OCI-LY7 (cell line): ENCODE data around the gene LRP3. TPM values are rescaled to one million over a fixed set of nuclear protein-coding genes. Genes with fewer than 3 reads are reported as not detected.

ENCODE experiments used
- BruUV-seq: library from RNA; stranded (reverse); fragments of 400-500 nt; replicated peaks from 2 replicates; lab custom pipeline; 2021; lab: Mats Ljungman, UMichigan
- CTCF ChIA-PET: fragments of 300-600 bp; sonication (Branson Sonifier 250); formaldehyde crosslinking; loops from one replicate; lab custom pipeline; 2022; ENCODE audit warnings: antibody characterized with exemption; ENCODE audit not compliant: unreplicated experiment; lab: Charles Lee
- POLR2A ChIA-PET: fragments of 300-600 bp; sonication (Branson Sonifier 250); formaldehyde crosslinking; loops from one replicate; lab custom pipeline; 2022; ENCODE audit warnings: antibody characterized with exemption; lab: Charles Lee
- DNase-seq: peaks from one replicate; pipeline ENCODE4 v3.0.0-alpha.2; 2015; ENCODE audit warnings: low spot score
- H2AFZ ChIP-seq: fragments of 200-600 bp; sonication (generic), shearing (Covaris generic); 2 replicates; pipeline ENCODE4 v1.6.1; 2014; ENCODE audit warnings: mild to moderate bottlenecking, antibody characterized with exemption, low read length, moderate library complexity
- H3K27ac ChIP-seq: fragments of 200-600 bp; sonication (generic); 2 replicates; pipeline ENCODE4 v1.5.1; 2014; ENCODE audit warnings: mixed run types, low read depth, mild to moderate bottlenecking, moderate library complexity, low read length, inconsistent platforms; ENCODE audit not compliant: poor library complexity, severe bottlenecking
- H3K36me3 ChIP-seq: fragments of 200-600 bp; sonication (generic); 2 replicates; pipeline ENCODE4 v1.6.1; 2014; ENCODE audit warnings: mild to moderate bottlenecking, antibody characterized with exemption, low read length, moderate library complexity, mixed read lengths; ENCODE audit not compliant: insufficient read depth
- H3K4me1 ChIP-seq: fragments of 200-600 bp; sonication (generic); 2 replicates; pipeline ENCODE4 v1.5.1; 2014; ENCODE audit warnings: mild to moderate bottlenecking, low read length; ENCODE audit not compliant: insufficient read depth, poor library complexity, severe bottlenecking
- H3K4me2 ChIP-seq: fragments of 200-600 bp; sonication (generic); 2 replicates; pipeline ENCODE4 v1.6.1; 2014; ENCODE audit warnings: mild to moderate bottlenecking, low read length
- H3K4me3 ChIP-seq: fragments of 200-600 bp; sonication (generic); 2 replicates; pipeline ENCODE4 v1.5.1; 2014; ENCODE audit warnings: mild to moderate bottlenecking, low read depth, low read length; ENCODE audit not compliant: poor library complexity, severe bottlenecking
- H3K79me2 ChIP-seq: fragments of 200-600 bp; sonication (generic); 2 replicates; pipeline ENCODE4 v1.6.1; 2016; ENCODE audit warnings: low read depth, mild to moderate bottlenecking, low read length, moderate library complexity, mixed read lengths; ENCODE audit not compliant: insufficient read depth
- H3K9me2 ChIP-seq: fragments of 200-600 bp; sonication (generic); 2 replicates; pipeline ENCODE4 v1.6.1; 2016; ENCODE audit warnings: mild to moderate bottlenecking, low read length, mixed read lengths; ENCODE audit not compliant: insufficient read depth
- H3K9me3 ChIP-seq: fragments of 200-600 bp; sonication (generic); 2 replicates; pipeline ENCODE4 v1.6.1; 2014; ENCODE audit warnings: mild to moderate bottlenecking, mixed run types, low read length, mixed read lengths
- H4K20me1 ChIP-seq: fragments of 200-600 bp; sonication (generic); 2 replicates; pipeline ENCODE4 v1.6.1; 2014; ENCODE audit warnings: mild to moderate bottlenecking, antibody characterized with exemption, low read length, moderate library complexity, mixed read lengths; ENCODE audit not compliant: insufficient read depth
- EZH2phosphoT487 ChIP-seq: fragments of 200-600 bp; sonication (generic); IDR thresholded peaks from 2 replicates; pipeline ENCODE4 v1.6.1; 2018; ENCODE audit warnings: low read depth, borderline replicate concordance, mild to moderate bottlenecking, mixed run types, antibody characterized with exemption, low read length, moderate library complexity, mixed read lengths
- intact Hi-C: fragments of 100-400 bp; cut with micrococcal nuclease; formaldehyde crosslinking; loops from one replicate; pipeline ENCODE4 v1.10.0; 2022; ENCODE audit not compliant: unreplicated experiment
- total RNA-seq, 2 experiments: library from RNA; depleted of rRNA in 1 of 2; stranded (reverse); fragments of >200 nt in 1 of 2; shearing (Covaris generic) in 1 of 2; gene quantifications; 2 replicates each; pipeline ENCODE4 v1.2.3, GENCODE V29; 2014 to 2022
- TF ChIP-seq, protein P1 (sequence below): fragments of 200-600 bp; sonication (generic); conservative IDR thresholded peaks from 2 replicates; pipeline ENCODE4 v1.5.1; 2014; ENCODE audit warnings: mild to moderate bottlenecking, antibody characterized with exemption, low read length, moderate library complexity, mixed read lengths

Gene LRP3
- total RNA-seq, 2 experiments from 2014 or later, result not detected

DNA sequence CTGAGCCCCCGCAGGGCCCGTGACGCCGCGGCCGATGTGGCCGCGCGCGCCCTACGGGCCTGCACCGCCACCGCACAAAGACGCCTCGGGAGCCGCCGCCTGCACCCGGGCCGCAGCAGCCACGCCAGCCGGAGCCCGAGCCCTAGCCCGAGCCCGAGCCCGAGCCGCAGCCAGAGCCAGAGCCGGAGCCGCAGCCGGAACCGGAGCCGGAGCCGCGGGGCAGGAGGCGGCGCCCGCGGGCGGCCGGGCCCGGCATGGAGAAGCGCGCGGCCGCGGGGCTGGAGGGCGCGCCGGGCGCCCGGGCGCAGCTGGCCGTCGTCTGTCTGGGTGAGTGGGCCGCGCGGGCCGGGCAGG lies 379 bp downstream of the LRP3 start:
- no peak overlapping the region for H3K27ac ChIP-seq
- H3K4me3 ChIP-seq, result no peak overlapping the region
- no peaks in the 10 kb centered on the region for H4K20me1 ChIP-seq
- CTCF ChIA-PET, result no interaction called here
- intact Hi-C loops, result no loop called here
- TF ChIP-seq, protein P1, sequence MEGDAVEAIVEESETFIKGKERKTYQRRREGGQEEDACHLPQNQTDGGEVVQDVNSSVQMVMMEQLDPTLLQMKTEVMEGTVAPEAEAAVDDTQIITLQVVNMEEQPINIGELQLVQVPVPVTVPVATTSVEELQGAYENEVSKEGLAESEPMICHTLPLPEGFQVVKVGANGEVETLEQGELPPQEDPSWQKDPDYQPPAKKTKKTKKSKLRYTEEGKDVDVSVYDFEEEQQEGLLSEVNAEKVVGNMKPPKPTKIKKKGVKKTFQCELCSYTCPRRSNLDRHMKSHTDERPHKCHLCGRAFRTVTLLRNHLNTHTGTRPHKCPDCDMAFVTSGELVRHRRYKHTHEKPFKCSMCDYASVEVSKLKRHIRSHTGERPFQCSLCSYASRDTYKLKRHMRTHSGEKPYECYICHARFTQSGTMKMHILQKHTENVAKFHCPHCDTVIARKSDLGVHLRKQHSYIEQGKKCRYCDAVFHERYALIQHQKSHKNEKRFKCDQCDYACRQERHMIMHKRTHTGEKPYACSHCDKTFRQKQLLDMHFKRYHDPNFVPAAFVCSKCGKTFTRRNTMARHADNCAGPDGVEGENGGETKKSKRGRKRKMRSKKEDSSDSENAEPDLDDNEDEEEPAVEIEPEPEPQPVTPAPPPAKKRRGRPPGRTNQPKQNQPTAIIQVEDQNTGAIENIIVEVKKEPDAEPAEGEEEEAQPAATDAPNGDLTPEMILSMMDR, result no peak
- no peak for TF ChIP-seq EZH2phosphoT487
- H3K9me3 ChIP-seq, result no peaks in the 10 kb centered on the region
- DNase-seq, result no peak
- H3K79me2 ChIP-seq, result no peaks in the 10 kb centered on the region
- H2AFZ ChIP-seq, result no peak overlapping the region
- H3K36me3 ChIP-seq, result no peaks in the 10 kb centered on the region
- no peaks in the 10 kb centered on the region for H3K9me2 ChIP-seq
- H3K4me2 ChIP-seq, result no peak overlapping the region
- no TSS peak for BruUV-seq
- POLR2A ChIA-PET, result no interaction called here
- no peaks in the 10 kb centered on the region for H3K4me1 ChIP-seq

DNA sequence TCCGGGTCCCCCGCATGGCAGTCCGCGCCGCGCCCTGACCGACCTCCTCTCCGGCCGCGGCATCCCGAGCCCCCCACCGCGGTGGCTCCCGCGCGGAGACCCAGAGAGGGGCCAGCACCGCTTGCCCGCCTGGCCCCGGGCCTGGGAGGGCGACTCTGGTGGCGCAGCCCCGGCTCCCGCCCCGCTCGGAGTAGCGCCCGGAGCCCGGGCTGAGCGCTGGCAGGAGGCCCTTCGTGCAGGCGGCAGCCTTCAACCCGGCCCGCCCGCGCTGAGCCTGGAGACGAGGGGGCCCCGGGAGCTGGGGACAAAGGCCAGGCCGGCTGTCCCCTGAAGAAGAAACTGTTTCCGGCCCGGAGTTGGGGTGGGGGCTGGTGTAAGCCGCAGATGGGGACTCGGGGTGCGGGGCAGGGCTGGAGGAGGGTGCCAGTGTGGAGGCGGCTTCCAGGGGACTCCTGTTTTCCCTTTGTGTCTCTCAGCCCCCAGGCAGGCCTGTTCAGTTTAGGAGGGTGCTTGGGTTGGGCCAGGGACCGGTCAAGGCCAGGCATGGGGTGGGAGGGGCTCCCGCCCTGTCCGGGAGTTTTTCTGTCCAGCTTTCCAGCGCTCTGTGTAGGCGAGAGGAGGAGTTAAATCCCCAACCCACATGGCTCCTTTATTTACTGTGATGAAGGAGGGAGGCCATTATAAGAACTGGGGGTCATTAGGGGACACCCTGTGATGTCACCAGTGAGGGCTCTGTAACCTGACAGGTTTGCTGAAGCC lies 935 bp downstream of the LRP3 start:
- ChIA-PET CTCF (no interaction called here), POLR2A (no interaction called here)
- TF ChIP-seq, protein P1, result no peak
- no peak for TF ChIP-seq EZH2phosphoT487

DNA sequence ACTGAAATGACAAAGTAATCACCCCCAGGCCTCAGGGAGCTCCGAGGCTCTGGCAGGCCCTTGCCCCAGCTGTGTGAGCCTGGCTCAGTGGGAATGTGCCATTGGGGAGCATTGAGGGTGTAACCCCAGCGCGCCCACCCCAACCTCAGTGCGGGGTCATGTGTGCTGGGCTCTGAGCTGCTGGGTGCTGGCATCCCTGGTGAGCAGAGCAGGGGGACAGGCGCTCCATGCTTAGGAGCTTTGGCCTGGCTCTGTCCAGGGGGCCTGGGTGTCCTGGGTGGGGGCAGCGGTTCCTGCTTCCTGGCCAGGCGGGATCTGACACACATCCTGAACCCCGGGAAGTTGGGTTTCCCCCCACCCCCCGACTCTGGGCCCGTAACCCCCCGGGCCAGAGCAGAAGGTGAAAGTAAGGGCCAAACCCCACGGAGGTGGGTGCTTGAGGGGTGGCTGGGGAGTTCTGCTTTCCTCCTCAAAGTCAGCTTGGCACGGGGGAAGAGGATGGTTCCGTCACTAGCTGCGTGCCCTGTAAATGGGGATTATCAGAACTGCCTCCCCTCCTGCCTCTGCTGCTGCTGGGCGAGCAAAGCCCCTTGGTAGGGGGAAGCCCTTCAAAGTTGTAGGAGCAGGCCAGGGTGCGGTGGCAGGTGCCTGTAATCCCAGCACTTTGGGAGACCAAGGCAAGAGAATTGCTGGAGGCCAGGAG lies 1.7 kb downstream of the LRP3 start:
- Histone ChIP-seq H4K20me1 (no peaks in the 10 kb centered on the region), H3K9me2 (no peaks in the 10 kb centered on the region), H3K4me1 (no peaks in the 10 kb centered on the region), H3K27ac (no peak overlapping the region), H3K9me3 (no peaks in the 10 kb centered on the region), H3K4me3 (no peak overlapping the region), H3K79me2 (no peaks in the 10 kb centered on the region), H3K4me2 (no peak overlapping the region), H2AFZ (no peak overlapping the region), H3K36me3 (no peaks in the 10 kb centered on the region)
- ChIA-PET POLR2A (no interaction called here), CTCF (no interaction called here)
- BruUV-seq, result no TSS peak
- TF ChIP-seq, protein P1, result no peak
- TF ChIP-seq EZH2phosphoT487, result no peak
- no peak for DNase-seq
- intact Hi-C loops, result no loop called here

More for the DNA sequence above, 935 bp downstream of the LRP3 start:
- DNase-seq, result no peak
- Histone ChIP-seq H4K20me1 (no peaks in the 10 kb centered on the region), H2AFZ (no peak overlapping the region), H3K27ac (no peak overlapping the region), H3K79me2 (no peaks in the 10 kb centered on the region), H3K4me2 (no peak overlapping the region), H3K36me3 (no peaks in the 10 kb centered on the region), H3K4me1 (no peaks in the 10 kb centered on the region), H3K4me3 (no peak overlapping the region), H3K9me2 (no peaks in the 10 kb centered on the region), H3K9me3 (no peaks in the 10 kb centered on the region)
- no TSS peak for BruUV-seq
- intact Hi-C loops, result no loop called here
